Body of pancreas (tissue), 4 donors: ENCODE measurements around the gene TFAP2B. TPM values are rescaled to one million over a fixed set of nuclear protein-coding genes. Genes with fewer than 3 reads are reported as not detected.

ENCODE experiments used
- ATAC-seq: fragments of 150-250 bp; one replicate; pipeline ENCODE4 v1.9.1; 2016
- DNase-seq, 4 donors: peaks; one replicate each; pipeline ENCODE4 v3.0.0-alpha.2; 2019
- H3K27ac ChIP-seq, 4 donors: fragments of 200-600 bp; sonication (generic); 1 replicate in 3 of 4; 2 replicates in 1 of 4; pipeline versions ENCODE4 v1.5.1 to v1.6.1; 2016 to 2019; ENCODE audit warnings: mild to moderate bottlenecking in 1 of 4, mixed read lengths in 1 of 4, moderate library complexity in 1 of 4
- H3K27me3 ChIP-seq, 2 donors: fragments of 200-600 bp; sonication (generic); one replicate each; pipeline ENCODE4 v1.6.0; 2016; ENCODE audit warnings: mild to moderate bottlenecking in 1 of 2
- H3K36me3 ChIP-seq, 2 donors: fragments of 200-600 bp; sonication (generic); replicated peaks in 1 of 2; 2 replicates each; pipeline ENCODE4 v1.5.1; 2016; ENCODE audit warnings: low read depth in 2 of 2; ENCODE audit not compliant: insufficient read depth in 1 of 2
- H3K4me1 ChIP-seq: fragments of 200-600 bp; sonication (generic); one replicate; pipeline ENCODE4 v1.6.0; 2016
- H3K4me3 ChIP-seq, 2 donors: fragments of 200-600 bp; sonication (generic); 1 replicate in 1 of 2; 2 replicates in 1 of 2; pipeline ENCODE4 v1.5.1; 2016 to 2019
- H3K9me3 ChIP-seq, 3 donors: fragments of 200-600 bp; sonication (generic); 1 replicate in 2 of 3; 2 replicates in 1 of 3; pipeline ENCODE4 v1.5.1; 2016
- CTCF ChIP-seq, 7 experiments: fragments of 450-650 bp in 4 of 7; fragments of 200-600 bp in 3 of 7; sonication (generic) in 3 of 7; IDR thresholded peaks; one replicate each; pipeline ENCODE4 v1.5.1; 2016 to 2019; ENCODE audit warnings: antibody characterized with exemption in 7 of 7
- POLR2A ChIP-seq, 3 donors: fragments of 450-650 bp; IDR thresholded peaks; one replicate each; pipeline ENCODE4 v1.6.1; 2016; ENCODE audit warnings: antibody characterized with exemption in 3 of 3, mild to moderate bottlenecking in 2 of 3
- WGBS, 2 donors: methylation state at CpG; one replicate each; pipeline ENCODE4 v1.1.5; 2017; 5-methylcytosine and 5-hydroxymethylcytosine counted together
- intact Hi-C: fragments of 100-400 bp; cut with DNase I; formaldehyde crosslinking; loops from one replicate; pipeline ENCODE4 v1.15.1; 2023
- total RNA-seq, 2 donors: library from RNA; depleted of rRNA; stranded (reverse); fragments of >200 nt; gene quantifications; one replicate each; pipeline ENCODE4 v1.1.0, GENCODE V29; 2016

Gene TFAP2B
- total RNA-seq: not detected

- Histone ChIP-seq H3K4me1 (peaks cover 17% of the 10 kb centered on the region), H3K9me3 (no peaks in the 10 kb centered on the region), H3K4me3 (no peak within 1 kb of the TSS), H3K27me3 (peaks cover 3 to 47% of the 10 kb centered on the region in 2 donors), H3K27ac (no peak within 1 kb of the TSS), H3K36me3 (no peaks in the 10 kb centered on the region)
- no peak for ATAC-seq
- TF ChIP-seq POLR2A (IDR thresholded peaks at IDR 0.05): no peak
- TF ChIP-seq CTCF (IDR thresholded peaks at IDR 0.05): no peak
- intact Hi-C loops: no loop called here
- no peak for DNase-seq
- 5 to 12% methylated on average over 7 of the region's 7 CpGs for WGBS, 2 donors
These were observed at the start of gene TFAP2B for GRCh38 chr6:50818673-50819072. TFAP2B (plus strand) TSS chr6:50818871; CDS start chr6:50818892, 21 bp downstream.

GRCh38 chr6:50778696-50779095 lies 40.0 kb upstream of the TFAP2B start:
- H3K4me1 ChIP-seq: no peaks in the 10 kb centered on the region
- no peak for DNase-seq
- H3K9me3 ChIP-seq: no peaks in the 10 kb centered on the region
- TF ChIP-seq POLR2A (IDR thresholded peaks at IDR 0.05): no peak
- TF ChIP-seq CTCF (IDR thresholded peaks at IDR 0.05): no peak
- intact Hi-C loops: no loop called here
- no peak for ATAC-seq
- H3K4me3 ChIP-seq: no peak overlapping the region
- no peaks in the 10 kb centered on the region for H3K27me3 ChIP-seq
- no peaks in the 10 kb centered on the region for H3K36me3 ChIP-seq
- H3K27ac ChIP-seq: no peak overlapping the region

GRCh38 chr6:50780382-50780781 lies 38.3 kb upstream of the TFAP2B start:
- intact Hi-C loops: no loop called here
- Histone ChIP-seq H3K27me3 (no peaks in the 10 kb centered on the region), H3K36me3 (no peaks in the 10 kb centered on the region), H3K4me1 (no peaks in the 10 kb centered on the region), H3K27ac (no peak overlapping the region), H3K9me3 (no peaks in the 10 kb centered on the region), H3K4me3 (no peak overlapping the region)
- ATAC-seq: no peak
- DNase-seq: no peak
- TF ChIP-seq POLR2A (IDR thresholded peaks at IDR 0.05) (no peak), CTCF (IDR thresholded peaks at IDR 0.05) (no peak)
- WGBS, 2 donors: 80 to 85% methylated on average over 5 of the region's 5 CpGs

GRCh38 chr6:50785921-50786320 lies 32.8 kb upstream of the TFAP2B start:
- WGBS, 2 donors: 0 to 14% methylated on average over 1 of the region's 1 CpG
- Histone ChIP-seq H3K27ac (no peak overlapping the region), H3K9me3 (no peaks in the 10 kb centered on the region), H3K4me1 (no peaks in the 10 kb centered on the region), H3K36me3 (no peaks in the 10 kb centered on the region), H3K27me3 (no peaks in the 10 kb centered on the region), H3K4me3 (no peak overlapping the region)
- intact Hi-C loops: no loop called here
- DNase-seq: no peak
- no peak for ATAC-seq
- TF ChIP-seq POLR2A (IDR thresholded peaks at IDR 0.05) (no peak), CTCF (IDR thresholded peaks at IDR 0.05) (no peak)

GRCh38 chr6:50791900-50792508 lies 26.7 kb upstream of the TFAP2B start:
- intact Hi-C loops: no loop called here
- peak; percentile 37 to 71 (median 57) for TF ChIP-seq CTCF (IDR thresholded peaks at IDR 0.05)
- no peak for TF ChIP-seq POLR2A (IDR thresholded peaks at IDR 0.05)
- Histone ChIP-seq H3K36me3 (no peaks in the 10 kb centered on the region), H3K27ac (no peak overlapping the region), H3K9me3 (no peaks in the 10 kb centered on the region), H3K27me3 (no peaks in the 10 kb centered on the region), H3K4me1 (no peaks in the 10 kb centered on the region), H3K4me3 (no peak overlapping the region)
- no peak for ATAC-seq
- DNase-seq: peak in 1 of 4 donors; percentile 27
- WGBS, 2 donors: 1% methylated on average over 3 of the region's 3 CpGs
